ENCODE results near the gene NCAM1.
"Not testable (repeated sequence)": the region's sequence is repeated elsewhere in the genome, so short reads cannot be mapped to it uniquely, and the experiment has no call there.

NCAM1 gene

GRCh38 chr11:113021111-113021510 lies 59.9 kb downstream of the NCAM1 start:
- DNase-seq (ENCODE audit: low spot score), result no peak

GRCh38 chr11:113022262-113022661 lies 61.0 kb downstream of the NCAM1 start:
- DNase-seq (ENCODE audit: low spot score), result no peak

- peak; percentile 15 for DNase-seq (ENCODE audit: low spot score)
Observed at GRCh38 chr11:113023228-113023627, 62.0 kb downstream of the NCAM1 start.

- DNase-seq (ENCODE audit: low spot score), result no peak
Observed at GRCh38 chr11:113023986-113024385, 62.8 kb downstream of the NCAM1 start.

- DNase-seq (ENCODE audit: low spot score), result no peak
Observed at GRCh38 chr11:113026778-113027177, 65.6 kb downstream of the NCAM1 start.

- DNase-seq (ENCODE audit: low spot score), result peak; percentile 21
Observed at GRCh38 chr11:113034576-113034975, 73.4 kb downstream of the NCAM1 start.

GRCh38 chr11:113035708-113036107 lies 74.5 kb downstream of the NCAM1 start:
- no peak for DNase-seq (ENCODE audit: low spot score)

- DNase-seq (ENCODE audit: low spot score), result no peak
Observed at GRCh38 chr11:113043698-113044097, 82.5 kb downstream of the NCAM1 start.

- DNase-seq (ENCODE audit: low spot score), result no peak
Observed at GRCh38 chr11:113045146-113045545, 83.9 kb downstream of the NCAM1 start.

- DNase-seq (ENCODE audit: low spot score), result no peak
Observed at GRCh38 chr11:113046866-113047265, 85.6 kb downstream of the NCAM1 start.

- no peak for DNase-seq (ENCODE audit: low spot score)
Observed at GRCh38 chr11:113048820-113049768, 87.9 kb downstream of the NCAM1 start.

GRCh38 chr11:113053042-113053441 lies 91.8 kb downstream of the NCAM1 start:
- DNase-seq (ENCODE audit: low spot score), result not testable (repeated sequence)

- DNase-seq (ENCODE audit: low spot score), result no peak
Observed at GRCh38 chr11:113057038-113057437, 95.8 kb downstream of the NCAM1 start.

- no peak for DNase-seq (ENCODE audit: low spot score)
Observed at GRCh38 chr11:113059548-113059947, 98.3 kb downstream of the NCAM1 start.

- DNase-seq (ENCODE audit: low spot score), result no peak
Observed at GRCh38 chr11:113065330-113065729, 104.1 kb downstream of the NCAM1 start.

GRCh38 chr11:113072237-113072858 lies 111.1 kb downstream of the NCAM1 start:
- DNase-seq (ENCODE audit: low spot score), result no peak

GRCh38 chr11:113073290-113073953 lies 112.2 kb downstream of the NCAM1 start:
- no peak for DNase-seq (ENCODE audit: low spot score)

- DNase-seq (ENCODE audit: low spot score), result no peak
Observed at GRCh38 chr11:113075586-113076095, 114.4 kb downstream of the NCAM1 start.

GRCh38 chr11:113077379-113077778 lies 116.2 kb downstream of the NCAM1 start:
- DNase-seq (ENCODE audit: low spot score), result no peak

GRCh38 chr11:113082341-113082955 lies 121.2 kb downstream of the NCAM1 start:
- DNase-seq (ENCODE audit: low spot score), result no peak

- DNase-seq (ENCODE audit: low spot score), result no peak
Observed at GRCh38 chr11:113083571-113083970, 122.4 kb downstream of the NCAM1 start.

GRCh38 chr11:113084297-113084696 lies 123.1 kb downstream of the NCAM1 start:
- DNase-seq (ENCODE audit: low spot score), result no peak

Measured in Ammon's horn (tissue), 1 donor.